NCI-H345 treated with DMSO at 0.1 percent for 48 hours (cell line): Measurements from ENCODE around the gene CLPTM1.
"Not testable (repeated sequence)": the region's sequence is repeated elsewhere in the genome, so short reads cannot be mapped to it uniquely, and the experiment has no call there.

Source experiments
- DNase-seq: peaks from one replicate; lab custom pipeline; 2025; ENCODE audit not compliant: unreplicated experiment; lab: John Stamatoyannopoulos, UW

Gene CLPTM1

GRCh38 chr19:44954649-44955504 lies at the start of gene CLPTM1:
Gene CLPTM1 (plus strand): TSS chr19:44955380. CDS start chr19:44955396, 16 bp downstream.
- DNase-seq = peak; percentile 83

DNA sequence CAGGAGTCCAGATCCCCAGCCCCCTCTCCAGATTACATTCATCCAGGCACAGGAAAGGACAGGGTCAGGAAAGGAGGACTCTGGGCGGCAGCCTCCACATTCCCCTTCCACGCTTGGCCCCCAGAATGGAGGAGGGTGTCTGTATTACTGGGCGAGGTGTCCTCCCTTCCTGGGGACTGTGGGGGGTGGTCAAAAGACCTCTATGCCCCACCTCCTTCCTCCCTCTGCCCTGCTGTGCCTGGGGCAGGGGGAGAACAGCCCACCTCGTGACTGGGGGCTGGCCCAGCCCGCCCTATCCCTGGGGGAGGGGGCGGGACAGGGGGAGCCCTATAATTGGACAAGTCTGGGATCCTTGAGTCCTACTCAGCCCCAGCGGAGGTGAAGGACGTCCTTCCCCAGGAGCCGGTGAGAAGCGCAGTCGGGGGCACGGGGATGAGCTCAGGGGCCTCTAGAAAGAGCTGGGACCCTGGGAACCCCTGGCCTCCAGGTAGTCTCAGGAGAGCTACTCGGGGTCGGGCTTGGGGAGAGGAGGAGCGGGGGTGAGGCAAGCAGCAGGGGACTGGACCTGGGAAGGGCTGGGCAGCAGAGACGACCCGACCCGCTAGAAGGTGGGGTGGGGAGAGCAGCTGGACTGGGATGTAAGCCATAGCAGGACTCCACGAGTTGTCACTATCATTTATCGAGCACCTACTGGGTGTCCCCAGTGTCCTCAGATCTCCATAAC lies 49.6 kb upstream of the CLPTM1 start, which contains the start of gene APOE:
Gene APOE, plus strand, starts transcription at position 360 of the 724 bp plus-strand sequence. CDS start 829 bp downstream, outside the sequence.
- no peak for DNase-seq

DNA sequence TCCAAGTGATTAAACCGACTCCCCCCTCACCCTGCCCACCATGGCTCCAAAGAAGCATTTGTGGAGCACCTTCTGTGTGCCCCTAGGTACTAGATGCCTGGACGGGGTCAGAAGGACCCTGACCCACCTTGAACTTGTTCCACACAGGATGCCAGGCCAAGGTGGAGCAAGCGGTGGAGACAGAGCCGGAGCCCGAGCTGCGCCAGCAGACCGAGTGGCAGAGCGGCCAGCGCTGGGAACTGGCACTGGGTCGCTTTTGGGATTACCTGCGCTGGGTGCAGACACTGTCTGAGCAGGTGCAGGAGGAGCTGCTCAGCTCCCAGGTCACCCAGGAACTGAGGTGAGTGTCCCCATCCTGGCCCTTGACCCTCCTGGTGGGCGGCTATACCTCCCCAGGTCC lies 47.6 kb upstream of the CLPTM1 start:
- DNase-seq = no peak

GRCh38 chr19:44908074-44908835 lies 46.9 kb upstream of the CLPTM1 start:
- DNase-seq = no peak

- no peak for DNase-seq
These were observed 46.3 kb upstream of the CLPTM1 start for GRCh38 chr19:44908836-44909261.

DNA sequence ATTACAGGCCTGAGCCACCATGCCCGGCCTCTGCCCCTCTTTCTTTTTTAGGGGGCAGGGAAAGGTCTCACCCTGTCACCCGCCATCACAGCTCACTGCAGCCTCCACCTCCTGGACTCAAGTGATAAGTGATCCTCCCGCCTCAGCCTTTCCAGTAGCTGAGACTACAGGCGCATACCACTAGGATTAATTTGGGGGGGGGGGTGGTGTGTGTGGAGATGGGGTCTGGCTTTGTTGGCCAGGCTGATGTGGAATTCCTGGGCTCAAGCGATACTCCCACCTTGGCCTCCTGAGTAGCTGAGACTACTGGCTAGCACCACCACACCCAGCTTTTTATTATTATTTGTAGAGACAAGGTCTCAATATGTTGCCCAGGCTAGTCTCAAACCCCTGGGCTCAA lies 45.4 kb upstream of the CLPTM1 start:
- no peak for DNase-seq

DNA sequence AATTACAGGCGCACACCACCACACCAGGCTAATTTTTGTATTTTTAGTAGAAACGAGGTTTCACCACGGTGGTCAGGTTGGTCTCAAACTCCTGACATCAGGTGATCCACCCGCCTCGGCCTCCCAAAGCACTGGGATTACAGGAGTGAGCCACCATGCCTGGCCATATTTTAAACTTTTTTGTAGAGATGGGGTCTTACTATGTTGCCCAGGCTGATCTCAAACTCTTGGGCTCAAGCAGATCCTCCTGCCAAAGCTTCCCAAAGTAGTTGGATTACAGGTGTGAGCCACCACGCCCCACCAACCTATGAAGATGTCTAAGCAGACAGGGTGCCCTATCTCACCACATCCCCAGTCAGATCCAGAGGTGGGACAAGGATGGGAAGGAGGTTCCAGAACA lies 43.3 kb upstream of the CLPTM1 start:
- DNase-seq = not testable (repeated sequence)

DNA sequence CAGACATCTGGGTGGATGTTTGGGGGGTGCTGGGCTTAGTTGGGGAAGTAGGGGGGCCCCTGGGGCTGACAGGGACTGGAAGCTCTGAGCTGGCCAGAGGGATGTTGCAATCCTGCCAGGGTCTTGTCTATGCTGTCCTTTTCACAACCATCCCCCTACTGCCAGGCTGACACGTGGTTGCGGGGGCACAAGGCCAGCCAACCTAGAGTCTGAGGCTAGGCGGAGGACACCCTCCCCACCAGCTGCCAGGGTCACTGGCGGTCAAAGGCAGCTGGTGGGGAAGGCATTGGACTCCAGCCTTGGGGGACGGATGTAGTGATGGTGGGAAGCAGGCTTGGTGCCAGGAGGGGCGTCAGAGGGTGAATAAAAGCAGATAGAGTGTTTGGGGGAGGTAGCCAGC lies 42.3 kb upstream of the CLPTM1 start:
- DNase-seq = no peak

- DNase-seq = not testable (repeated sequence)
These were observed 41.4 kb upstream of the CLPTM1 start for GRCh38 chr19:44913512-44914432.

DNA sequence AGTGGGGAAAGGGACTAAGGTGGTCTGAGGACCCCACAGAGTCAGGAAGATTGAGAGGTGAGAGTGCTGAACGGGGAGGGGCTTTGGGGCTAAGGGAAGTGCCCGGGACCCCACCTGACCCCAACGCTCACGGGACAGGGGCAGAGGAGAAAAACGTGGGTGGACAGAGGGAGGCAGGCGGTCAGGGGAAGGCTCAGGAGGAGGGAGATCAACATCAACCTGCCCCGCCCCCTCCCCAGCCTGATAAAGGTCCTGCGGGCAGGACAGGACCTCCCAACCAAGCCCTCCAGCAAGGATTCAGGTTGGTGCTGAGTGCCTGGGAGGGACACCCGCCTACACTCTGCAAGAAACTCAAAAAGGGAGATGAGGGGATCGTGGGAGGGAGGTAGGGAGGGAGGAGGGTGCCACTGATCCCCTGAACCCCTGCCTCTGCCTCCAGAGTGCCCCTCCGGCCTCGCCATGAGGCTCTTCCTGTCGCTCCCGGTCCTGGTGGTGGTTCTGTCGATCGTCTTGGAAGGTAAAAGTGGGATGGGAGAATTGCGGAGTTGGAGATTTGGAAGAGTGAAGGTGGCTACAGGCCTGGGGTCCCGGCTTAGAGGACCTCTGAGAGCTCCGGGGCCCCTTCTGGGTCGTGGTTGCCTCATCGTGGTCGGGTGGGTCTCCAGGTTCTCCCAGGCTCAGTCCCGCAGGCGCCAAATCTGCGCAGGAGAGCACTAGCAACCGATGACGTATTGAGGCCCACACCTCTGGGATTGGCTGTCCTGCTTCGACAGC lies 40.6 kb upstream of the CLPTM1 start, which contains the start of gene APOC1:
Gene APOC1, plus strand, starts transcription at position 176 of the 774 bp plus-strand sequence. Its CDS starts 284 bp downstream, at position 460.
- DNase-seq = peak; percentile 59

- no peak for DNase-seq
These were observed 30.9 kb upstream of the CLPTM1 start for GRCh38 chr19:44924243-44924725.

DNA sequence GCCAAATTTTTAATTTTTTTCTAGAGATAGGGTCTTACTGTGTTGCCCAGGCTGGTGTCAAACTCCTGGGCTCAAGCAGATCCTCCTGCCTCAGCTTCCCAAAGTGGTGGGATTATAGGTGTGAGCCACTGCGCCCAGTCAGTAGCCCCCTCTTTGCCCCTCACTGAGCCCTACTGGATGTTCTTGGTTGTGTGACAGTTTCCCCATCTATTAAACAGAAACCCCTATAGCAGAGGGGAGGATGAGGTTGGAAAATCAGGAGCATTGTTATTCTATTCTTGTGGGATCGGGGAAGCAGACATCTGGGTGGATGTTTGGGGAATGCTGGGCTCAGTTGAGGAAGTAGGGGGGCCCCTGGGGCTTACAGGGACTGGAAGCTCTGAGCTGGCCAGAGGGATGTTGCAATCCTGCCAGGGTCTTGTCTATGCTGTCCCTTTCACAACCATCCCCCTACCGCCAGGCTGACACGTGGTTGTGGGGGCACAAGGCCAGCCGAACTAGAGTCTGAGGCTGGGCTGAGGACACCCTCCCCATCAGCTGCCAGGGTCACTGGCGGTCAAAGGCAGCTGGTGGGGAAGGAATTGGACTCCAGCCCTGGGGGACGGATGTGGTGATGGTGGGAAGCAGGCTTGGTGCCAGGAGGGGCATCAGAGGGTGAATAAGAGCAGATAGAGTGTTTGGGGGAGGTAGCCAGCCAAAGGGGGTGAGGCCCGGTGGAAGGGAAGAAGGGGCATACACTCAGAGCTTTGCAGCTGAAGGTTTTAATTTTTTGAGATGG lies 29.9 kb upstream of the CLPTM1 start:
- DNase-seq = no peak

- not testable (repeated sequence) for DNase-seq
These were observed 28.7 kb upstream of the CLPTM1 start for GRCh38 chr19:44926245-44927077.

- DNase-seq = no peak
These were observed 27.4 kb upstream of the CLPTM1 start for GRCh38 chr19:44927746-44928145.

DNA sequence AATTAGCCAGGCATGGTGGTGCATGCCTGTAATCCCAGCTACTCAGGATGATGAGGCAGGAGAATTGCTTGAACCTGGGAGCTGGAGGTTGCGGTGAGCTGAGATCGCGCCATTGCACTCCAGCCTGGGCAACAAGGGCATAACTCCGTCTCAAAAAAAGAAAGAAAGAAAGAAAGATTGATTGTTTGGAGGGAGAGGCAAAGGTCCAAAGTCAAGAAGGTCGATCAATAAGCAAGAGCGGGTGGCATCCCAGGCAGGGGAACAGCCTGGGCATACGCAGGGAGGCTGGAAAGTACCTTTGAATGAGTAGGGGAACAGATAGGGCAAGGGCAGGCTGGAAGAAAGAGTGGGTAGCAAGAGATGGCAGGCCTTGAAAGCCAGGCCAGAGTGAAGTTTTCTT lies 25.1 kb upstream of the CLPTM1 start:
- DNase-seq = no peak

GRCh38 chr19:44931541-44931940 lies 23.6 kb upstream of the CLPTM1 start:
- no peak for DNase-seq

DNA sequence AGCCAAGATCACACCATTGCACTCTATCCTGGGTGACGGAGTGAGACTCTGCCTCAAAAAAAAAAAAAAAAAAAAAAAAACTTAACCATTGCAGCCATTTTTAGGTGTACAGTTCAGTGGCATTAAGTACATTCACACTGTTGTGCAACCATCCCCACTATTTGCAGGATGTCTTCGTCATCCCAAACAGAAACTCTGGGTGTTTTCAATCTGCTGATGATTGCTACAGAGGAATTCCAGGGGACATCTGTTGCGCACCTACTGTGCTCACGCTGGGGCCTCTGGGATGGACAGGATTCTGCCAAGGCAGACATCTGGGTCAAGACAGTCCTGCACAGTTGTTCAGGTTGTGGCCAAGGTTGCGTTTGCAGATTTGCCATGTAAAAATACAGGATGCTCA lies 15.5 kb upstream of the CLPTM1 start:
- no peak for DNase-seq
